ENCODE results near the gene PRTG.
A peak's percentile ranks its signal among the peaks of the same experiment; 100 is the strongest.
"Not testable (repeated sequence)": the region's sequence is repeated elsewhere in the genome, so short reads cannot be mapped to it uniquely, and the experiment has no call there.

Gene PRTG

GRCh38 chr15:55696221-55696620 lies 46.7 kb downstream of the PRTG start:
- no peak for DNase-seq (ENCODE audit: low read depth)

- no peak for DNase-seq (ENCODE audit: low read depth)
Observed at GRCh38 chr15:55695432-55695831, 47.5 kb downstream of the PRTG start.

GRCh38 chr15:55694652-55695150 lies 48.3 kb downstream of the PRTG start:
- DNase-seq (ENCODE audit: low read depth): peak; percentile 28

DNA sequence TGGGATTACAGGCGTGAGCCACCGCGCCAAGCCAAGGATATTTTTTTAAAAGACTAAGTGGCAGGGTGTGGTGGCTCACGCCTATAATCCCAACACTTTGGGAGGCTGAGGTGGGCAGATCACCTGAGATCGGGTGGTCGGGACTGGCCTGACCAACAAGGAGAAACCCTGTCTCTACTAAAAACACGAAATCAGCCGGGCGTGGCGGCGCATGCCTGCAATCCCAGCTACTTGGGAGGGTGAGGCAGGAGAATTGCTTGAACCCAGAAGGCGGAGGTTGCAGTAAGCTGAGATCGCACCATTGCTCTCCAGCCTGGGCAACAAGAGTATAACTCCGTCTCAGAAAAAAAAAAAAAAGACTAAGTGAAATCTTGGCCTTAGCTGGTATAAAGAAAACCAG lies 49.8 kb downstream of the PRTG start:
- DNase-seq (ENCODE audit: low read depth): not testable (repeated sequence)

GRCh38 chr15:55687792-55688191 lies 55.2 kb downstream of the PRTG start:
- no peak for DNase-seq (ENCODE audit: low read depth)

GRCh38 chr15:55685286-55685685 lies 57.7 kb downstream of the PRTG start:
- DNase-seq (ENCODE audit: low read depth): no peak

- no peak for DNase-seq (ENCODE audit: low read depth)
Observed at GRCh38 chr15:55683376-55683775, 59.6 kb downstream of the PRTG start.

DNA sequence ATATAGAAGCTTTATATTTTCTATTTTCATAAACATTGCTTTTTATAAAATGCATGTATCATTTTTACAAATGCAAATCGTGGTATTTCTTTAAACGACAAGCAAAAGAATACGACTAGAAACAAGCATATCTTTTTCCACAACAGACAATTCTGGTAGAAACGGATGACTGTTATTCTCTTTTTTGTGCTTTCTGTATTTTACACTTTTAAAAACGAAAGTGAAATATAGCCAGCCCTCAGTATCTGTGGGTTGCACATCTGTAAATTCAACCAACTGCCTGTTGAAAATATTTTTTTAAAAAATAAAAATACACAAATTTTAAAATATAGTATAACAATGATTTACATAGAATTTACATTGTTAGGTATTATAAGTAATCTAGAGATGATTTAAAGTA lies 61.3 kb downstream of the PRTG start:
- DNase-seq (ENCODE audit: low read depth): no peak

DNA sequence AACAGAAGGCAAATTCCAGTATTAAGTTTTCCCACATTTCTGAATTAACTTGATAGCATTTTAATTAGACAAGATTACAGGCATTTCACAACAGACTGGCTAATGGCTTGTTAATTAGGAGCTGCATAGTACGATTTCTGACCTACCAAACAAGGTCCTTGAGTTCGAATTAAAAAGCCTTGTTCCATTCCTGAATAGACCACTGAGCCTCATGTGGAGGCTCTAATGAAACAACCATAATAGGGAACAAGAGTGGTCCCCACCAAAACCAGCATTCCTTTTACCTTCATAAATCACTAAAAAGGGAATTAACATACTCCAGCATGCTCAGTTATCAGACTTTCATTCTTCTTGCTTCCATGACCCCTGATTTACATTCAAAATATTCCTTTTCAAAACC lies 66.4 kb downstream of the PRTG start:
- DNase-seq (ENCODE audit: low read depth): no peak

- no peak for DNase-seq (ENCODE audit: low read depth)
Observed at GRCh38 chr15:55673287-55673686, 69.7 kb downstream of the PRTG start.

DNA sequence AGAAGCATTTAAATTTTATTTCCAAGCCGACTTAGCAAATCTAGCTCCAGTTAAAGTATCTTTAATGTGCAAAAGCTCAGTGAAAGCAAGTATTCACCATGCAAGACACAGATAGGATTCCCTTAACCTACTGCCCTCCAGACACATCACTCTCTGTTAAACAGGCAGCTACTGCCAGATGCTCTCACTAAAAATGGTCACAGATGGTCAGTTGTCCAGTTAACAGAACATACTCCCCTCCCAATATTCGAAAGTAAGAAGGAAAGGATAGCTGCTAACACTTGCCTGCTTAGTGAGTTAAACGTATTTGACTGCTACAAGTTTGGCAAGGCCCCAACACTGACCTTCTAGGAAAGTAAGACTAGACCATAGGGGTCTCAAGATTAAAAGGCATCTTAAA lies 73.7 kb downstream of the PRTG start:
- no peak for DNase-seq (ENCODE audit: low read depth)

DNA sequence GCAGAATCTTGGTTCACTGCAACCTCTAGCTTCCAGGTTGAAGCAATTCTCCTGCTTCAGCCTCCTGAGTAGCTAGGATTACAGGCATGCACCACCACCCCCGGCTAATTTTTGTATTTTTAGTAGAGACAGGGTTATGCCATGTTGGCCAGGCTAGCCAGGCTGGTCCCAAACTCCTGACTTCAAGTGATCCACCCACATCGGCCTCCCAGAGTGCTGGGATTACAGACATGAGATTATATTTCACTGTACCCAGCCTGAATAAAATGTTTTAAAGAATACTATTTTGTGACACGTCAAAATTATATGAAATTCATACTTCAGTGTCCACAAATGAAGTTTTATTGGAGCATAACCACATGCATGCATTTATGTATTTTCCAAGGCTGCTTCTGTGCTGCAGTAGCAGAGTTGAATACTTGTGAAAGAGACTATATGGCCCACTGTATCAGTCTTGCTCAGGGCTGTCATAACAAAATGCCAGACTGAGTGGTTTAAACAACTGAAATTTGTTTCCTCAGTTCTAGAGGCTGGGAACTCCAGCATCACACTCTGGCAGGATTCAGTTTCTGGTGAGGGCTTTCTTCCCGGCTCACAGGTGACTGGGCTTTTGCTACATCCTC lies 77.2 kb downstream of the PRTG start:
- DNase-seq (ENCODE audit: low read depth): no peak

DNA sequence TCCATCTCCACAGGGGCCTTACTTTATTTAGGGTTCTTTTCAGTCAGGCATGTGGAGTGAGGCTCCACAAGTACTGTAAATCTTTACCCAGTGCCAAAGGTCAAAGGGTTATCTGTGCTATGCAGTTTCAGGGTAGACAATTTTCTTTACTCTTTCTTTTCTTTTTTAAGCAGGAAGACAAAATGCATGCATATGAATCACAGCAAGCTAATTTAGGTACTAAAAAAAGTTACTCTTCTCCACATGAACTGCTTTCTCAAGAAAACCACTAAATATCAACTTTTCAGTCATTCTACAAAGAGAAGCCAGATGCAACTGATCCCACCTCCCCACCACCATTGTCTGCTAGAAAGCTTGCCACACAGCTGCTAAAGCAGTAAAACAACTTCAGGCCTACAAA lies 81.5 kb downstream of the PRTG start:
- no peak for DNase-seq (ENCODE audit: low read depth)

GRCh38 chr15:55660153-55660552 lies 82.8 kb downstream of the PRTG start:
- no peak for DNase-seq (ENCODE audit: low read depth)

GRCh38 chr15:55659481-55659880 lies 83.5 kb downstream of the PRTG start:
- DNase-seq (ENCODE audit: low read depth): no peak

GRCh38 chr15:55658886-55659285 lies 84.1 kb downstream of the PRTG start:
- DNase-seq (ENCODE audit: low read depth): no peak

GRCh38 chr15:55654561-55655031 lies 88.4 kb downstream of the PRTG start:
- DNase-seq (ENCODE audit: low read depth): no peak

GRCh38 chr15:55652909-55653495 lies 90.0 kb downstream of the PRTG start:
- DNase-seq (ENCODE audit: low read depth): no peak

- DNase-seq (ENCODE audit: low read depth): no peak
Observed at GRCh38 chr15:55652359-55652758, 90.6 kb downstream of the PRTG start.

DNA sequence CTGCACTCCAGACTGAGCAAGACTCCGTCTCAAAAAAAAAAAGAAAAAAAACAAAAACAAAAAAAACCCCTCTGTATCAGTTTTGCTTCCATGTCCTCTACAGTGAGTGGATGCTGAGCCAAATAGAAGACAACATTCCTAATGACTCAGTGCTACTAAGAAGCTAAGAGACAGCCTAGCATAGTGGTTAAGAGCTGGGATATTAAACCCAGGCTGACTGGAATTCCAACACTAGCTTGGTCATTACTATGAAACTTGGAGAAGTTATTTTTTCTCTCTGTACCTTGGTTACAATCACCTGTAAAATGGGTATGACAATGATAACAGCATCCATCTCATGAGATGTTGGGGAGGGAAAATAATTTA lies 93.9 kb downstream of the PRTG start:
- peak; percentile 81 for DNase-seq (ENCODE audit: low read depth)

DNA sequence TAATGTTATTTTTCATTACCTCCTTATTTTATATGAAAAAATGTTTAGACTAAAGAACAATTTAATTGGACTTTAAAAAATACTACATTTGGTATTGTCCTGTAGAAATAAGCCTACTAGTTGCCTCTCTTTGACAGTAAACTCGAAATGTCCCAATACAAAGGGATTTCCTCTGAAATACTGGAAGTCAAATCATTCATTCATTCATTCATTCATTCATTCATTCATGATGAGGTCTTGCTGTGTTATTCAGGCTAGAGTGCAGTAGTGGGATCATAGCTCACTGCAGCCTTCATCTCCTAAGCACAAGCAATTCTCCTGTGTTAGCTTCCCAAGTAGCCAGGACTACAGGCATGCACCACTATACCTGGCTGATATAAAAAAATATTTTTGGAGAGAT lies 104.2 kb downstream of the PRTG start:
- DNase-seq (ENCODE audit: low read depth): no peak

- DNase-seq (ENCODE audit: low read depth): no peak
Observed at GRCh38 chr15:55637086-55637485, 105.9 kb downstream of the PRTG start.

GRCh38 chr15:55633731-55634130 lies 109.2 kb downstream of the PRTG start:
- no peak for DNase-seq (ENCODE audit: low read depth)

GRCh38 chr15:55632434-55632833 lies 110.5 kb downstream of the PRTG start:
- DNase-seq (ENCODE audit: low read depth): no peak
